A549 treated with CpdA at 1 μM for 4 hours (cell line): ENCODE results near the gene PTTG1IP2. TPM values are rescaled to one million over a fixed set of nuclear protein-coding genes. Genes with fewer than 3 reads are reported as not detected.

Source experiments
- total RNA-seq: library from RNA; stranded (reverse); fragments of 200-300 nt; extraction: Qiagen RNA extraction; gene quantifications from 5 replicates; pipeline ENCODE4 v1.2.3, GENCODE V29; 2022; ENCODE audit warnings: low read depth

The PTTG1IP2 gene
- total RNA-seq, result not detected in 5 replicates

GRCh38 chr7:90469554-90469953 is at the start of gene PTTG1IP2:
TSS of gene PTTG1IP2 (plus strand) at chr7:90469639. CDS start at chr7:90469787, 148 bp downstream.

Other genes starting within 250 kb of the PTTG1IP2 start
- 1.3 to 2.0 TPM (median 1.6 TPM) in 5 replicates for gene CFAP69, start 224.5 kb upstream of the PTTG1IP2 start, total RNA-seq
- gene FAM237B, start 148.3 kb upstream of the PTTG1IP2 start, total RNA-seq, result not detected in 5 replicates
- gene GTPBP10, start 122.9 kb upstream of the PTTG1IP2 start, total RNA-seq, result 19.2 to 24.3 TPM (median 23.1 TPM) in 5 replicates
- gene CLDN12, start 66.2 kb upstream of the PTTG1IP2 start, total RNA-seq, result 21.5 to 27.8 TPM (median 26.0 TPM) in 5 replicates
- 0.12 to 0.54 TPM (median 0.14 TPM) in 5 replicates for gene CDK14, start 126.7 kb downstream of the PTTG1IP2 start, total RNA-seq